ENCODE measurements around the gene TRAF3IP1. TPM values are rescaled to one million over a fixed set of nuclear protein-coding genes. Genes with fewer than 3 reads are reported as not detected.

TRAF3IP1 gene
- total and polyA plus RNA-seq, 2 of the 13 experiments (the other 11 are each of a cell fraction or from before 2014, with no cell fraction given): 4.1 to 12.9 TPM

GRCh38 chr2:238346544-238346943, 26.2 kb downstream of the TRAF3IP1 start (continued):
- TF ChIP-seq, protein P1, sequence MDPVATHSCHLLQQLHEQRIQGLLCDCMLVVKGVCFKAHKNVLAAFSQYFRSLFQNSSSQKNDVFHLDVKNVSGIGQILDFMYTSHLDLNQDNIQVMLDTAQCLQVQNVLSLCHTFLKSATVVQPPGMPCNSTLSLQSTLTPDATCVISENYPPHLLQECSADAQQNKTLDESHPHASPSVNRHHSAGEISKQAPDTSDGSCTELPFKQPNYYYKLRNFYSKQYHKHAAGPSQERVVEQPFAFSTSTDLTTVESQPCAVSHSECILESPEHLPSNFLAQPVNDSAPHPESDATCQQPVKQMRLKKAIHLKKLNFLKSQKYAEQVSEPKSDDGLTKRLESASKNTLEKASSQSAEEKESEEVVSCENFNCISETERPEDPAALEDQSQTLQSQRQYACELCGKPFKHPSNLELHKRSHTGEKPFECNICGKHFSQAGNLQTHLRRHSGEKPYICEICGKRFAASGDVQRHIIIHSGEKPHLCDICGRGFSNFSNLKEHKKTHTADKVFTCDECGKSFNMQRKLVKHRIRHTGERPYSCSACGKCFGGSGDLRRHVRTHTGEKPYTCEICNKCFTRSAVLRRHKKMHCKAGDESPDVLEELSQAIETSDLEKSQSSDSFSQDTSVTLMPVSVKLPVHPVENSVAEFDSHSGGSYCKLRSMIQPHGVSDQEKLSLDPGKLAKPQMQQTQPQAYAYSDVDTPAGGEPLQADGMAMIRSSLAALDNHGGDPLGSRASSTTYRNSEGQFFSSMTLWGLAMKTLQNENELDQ (CRISPR knock-in tag; IDR thresholded peaks at IDR 0.05; ENCODE audit: borderline replicate concordance): no peak
- TF ChIP-seq ZNF333 (CRISPR knock-in tag; IDR thresholded peaks at IDR 0.05; ENCODE audit: borderline replicate concordance): no peak
- TF ChIP-seq, protein P2, sequence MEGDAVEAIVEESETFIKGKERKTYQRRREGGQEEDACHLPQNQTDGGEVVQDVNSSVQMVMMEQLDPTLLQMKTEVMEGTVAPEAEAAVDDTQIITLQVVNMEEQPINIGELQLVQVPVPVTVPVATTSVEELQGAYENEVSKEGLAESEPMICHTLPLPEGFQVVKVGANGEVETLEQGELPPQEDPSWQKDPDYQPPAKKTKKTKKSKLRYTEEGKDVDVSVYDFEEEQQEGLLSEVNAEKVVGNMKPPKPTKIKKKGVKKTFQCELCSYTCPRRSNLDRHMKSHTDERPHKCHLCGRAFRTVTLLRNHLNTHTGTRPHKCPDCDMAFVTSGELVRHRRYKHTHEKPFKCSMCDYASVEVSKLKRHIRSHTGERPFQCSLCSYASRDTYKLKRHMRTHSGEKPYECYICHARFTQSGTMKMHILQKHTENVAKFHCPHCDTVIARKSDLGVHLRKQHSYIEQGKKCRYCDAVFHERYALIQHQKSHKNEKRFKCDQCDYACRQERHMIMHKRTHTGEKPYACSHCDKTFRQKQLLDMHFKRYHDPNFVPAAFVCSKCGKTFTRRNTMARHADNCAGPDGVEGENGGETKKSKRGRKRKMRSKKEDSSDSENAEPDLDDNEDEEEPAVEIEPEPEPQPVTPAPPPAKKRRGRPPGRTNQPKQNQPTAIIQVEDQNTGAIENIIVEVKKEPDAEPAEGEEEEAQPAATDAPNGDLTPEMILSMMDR (CRISPR knock-in tag; IDR thresholded peaks at IDR 0.05): no peak
- TF ChIP-seq, protein P3, sequence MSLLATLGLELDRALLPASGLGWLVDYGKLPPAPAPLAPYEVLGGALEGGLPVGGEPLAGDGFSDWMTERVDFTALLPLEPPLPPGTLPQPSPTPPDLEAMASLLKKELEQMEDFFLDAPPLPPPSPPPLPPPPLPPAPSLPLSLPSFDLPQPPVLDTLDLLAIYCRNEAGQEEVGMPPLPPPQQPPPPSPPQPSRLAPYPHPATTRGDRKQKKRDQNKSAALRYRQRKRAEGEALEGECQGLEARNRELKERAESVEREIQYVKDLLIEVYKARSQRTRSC (CRISPR knock-in tag; IDR thresholded peaks at IDR 0.05; ENCODE audit: low read depth): no peak
- TF ChIP-seq SRY (CRISPR knock-in tag; IDR thresholded peaks at IDR 0.05): no peak
- TF ChIP-seq RFXANK (CRISPR knock-in tag; IDR thresholded peaks at IDR 0.05): no peak
- TF ChIP-seq HIVEP1 (CRISPR knock-in tag; IDR thresholded peaks at IDR 0.05): no peak
- TF ChIP-seq, protein P4, sequence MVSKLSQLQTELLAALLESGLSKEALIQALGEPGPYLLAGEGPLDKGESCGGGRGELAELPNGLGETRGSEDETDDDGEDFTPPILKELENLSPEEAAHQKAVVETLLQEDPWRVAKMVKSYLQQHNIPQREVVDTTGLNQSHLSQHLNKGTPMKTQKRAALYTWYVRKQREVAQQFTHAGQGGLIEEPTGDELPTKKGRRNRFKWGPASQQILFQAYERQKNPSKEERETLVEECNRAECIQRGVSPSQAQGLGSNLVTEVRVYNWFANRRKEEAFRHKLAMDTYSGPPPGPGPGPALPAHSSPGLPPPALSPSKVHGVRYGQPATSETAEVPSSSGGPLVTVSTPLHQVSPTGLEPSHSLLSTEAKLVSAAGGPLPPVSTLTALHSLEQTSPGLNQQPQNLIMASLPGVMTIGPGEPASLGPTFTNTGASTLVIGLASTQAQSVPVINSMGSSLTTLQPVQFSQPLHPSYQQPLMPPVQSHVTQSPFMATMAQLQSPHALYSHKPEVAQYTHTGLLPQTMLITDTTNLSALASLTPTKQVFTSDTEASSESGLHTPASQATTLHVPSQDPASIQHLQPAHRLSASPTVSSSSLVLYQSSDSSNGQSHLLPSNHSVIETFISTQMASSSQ (IDR thresholded peaks at IDR 0.05; ENCODE audit: low read depth): no peak
- TF ChIP-seq, protein P4 (CRISPR knock-in tag; IDR thresholded peaks at IDR 0.05; ENCODE audit: borderline replicate concordance): no peak
- TF ChIP-seq ZNF7 (CRISPR knock-in tag; IDR thresholded peaks at IDR 0.05): no peak
- TF ChIP-seq E2F5 (CRISPR knock-in tag; conservative IDR thresholded peaks at IDR 0.05): no peak
- no peak for TF ChIP-seq ZNF33A (CRISPR knock-in tag; IDR thresholded peaks at IDR 0.05; ENCODE audit: borderline replicate concordance)
- no peak for TF ChIP-seq PAX8 (CRISPR knock-in tag; IDR thresholded peaks at IDR 0.05; ENCODE audit: borderline replicate concordance)
- no peak for TF ChIP-seq KDM2A (CRISPR knock-in tag; IDR thresholded peaks at IDR 0.05; ENCODE audit: borderline replicate concordance, low read depth)
- no peak for TF ChIP-seq DMAP1 (CRISPR knock-in tag; IDR thresholded peaks at IDR 0.05)
- no peak for TF ChIP-seq AHR (CRISPR knock-in tag; IDR thresholded peaks at IDR 0.05)
